DND-41 (cell line): ENCODE measurements around the gene ABHD8.

Experiments
- ATAC-seq: fragments of 200-7000 bp; cut with Tn5 transposase; 3 replicates; pipeline ENCODE4 v1.9.1; 2021; ENCODE audit warnings: low read depth; ENCODE audit not compliant: insufficient read depth
- DNase-seq: peaks from one replicate; pipeline ENCODE4 v3.0.0-alpha.2; 2020
- H2AFZ ChIP-seq: 2 replicates; pipeline ENCODE4 v1.6.0; 2012; ENCODE audit warnings: low read depth, low read length
- H3K27ac ChIP-seq: 2 replicates; pipeline ENCODE4 v1.5.1; 2012; ENCODE audit warnings: low read length, inconsistent platforms
- H3K27me3 ChIP-seq: fragments of 200-600 bp; sonication (generic); 2 replicates; pipeline ENCODE4 v1.6.0; 2012; ENCODE audit warnings: low read length, mild to moderate bottlenecking, inconsistent platforms; ENCODE audit not compliant: insufficient read depth, poor library complexity
- H3K36me3 ChIP-seq: 2 replicates; pipeline ENCODE4 v1.5.1; 2012; ENCODE audit warnings: low read length, inconsistent platforms; ENCODE audit not compliant: insufficient read depth
- H3K4me1 ChIP-seq: 2 replicates; pipeline ENCODE4 v1.5.1; 2012; ENCODE audit warnings: mild to moderate bottlenecking, low read length; ENCODE audit not compliant: insufficient read depth
- H3K4me2 ChIP-seq: 2 replicates; pipeline ENCODE4 v1.6.0; 2012; ENCODE audit warnings: mild to moderate bottlenecking, moderate library complexity, low read length, inconsistent platforms; ENCODE audit not compliant: insufficient read depth
- H3K4me3 ChIP-seq, 2 experiments: fragments of 200-600 bp in 1 of 2; shearing (Covaris generic) in 1 of 2; 2 replicates each; pipeline ENCODE4 v1.5.1; 2012 to 2016; ENCODE audit warnings: inconsistent platforms in 2 of 2, low read length in 2 of 2, mild to moderate bottlenecking in 2 of 2, low read depth in 1 of 2, moderate library complexity in 1 of 2
- H3K79me2 ChIP-seq: 2 replicates; pipeline ENCODE4 v1.6.0; 2012; ENCODE audit warnings: low read length, inconsistent platforms; ENCODE audit not compliant: insufficient read depth
- H3K9ac ChIP-seq: 2 replicates; pipeline ENCODE4 v1.6.0; 2012; ENCODE audit warnings: low read depth, mild to moderate bottlenecking, inconsistent platforms, low read length, moderate library complexity
- H3K9me3 ChIP-seq: 2 replicates; pipeline ENCODE4 v1.5.1; 2012; ENCODE audit warnings: low read length, moderate library complexity, mild to moderate bottlenecking, inconsistent platforms; ENCODE audit not compliant: insufficient read depth, severe bottlenecking
- H4K20me1 ChIP-seq: 2 replicates; pipeline ENCODE4 v1.6.0; 2012; ENCODE audit warnings: low read length; ENCODE audit not compliant: insufficient read depth
- CTCF ChIP-seq: IDR thresholded peaks from 2 replicates; pipeline ENCODE4 v1.5.1; 2012; ENCODE audit warnings: borderline replicate concordance, low read length, moderate library complexity, mild to moderate bottlenecking; ENCODE audit not compliant: poor library complexity, severe bottlenecking; ENCODE audit errors: extremely low read depth
- EZH2 ChIP-seq: IDR thresholded peaks from 3 replicates; pipeline ENCODE4 v1.6.1; 2012; ENCODE audit warnings: borderline replicate concordance, low read depth, mild to moderate bottlenecking, moderate library complexity, low read length, inconsistent platforms; ENCODE audit not compliant: severe bottlenecking

The ABHD8 gene

GRCh38 chr19:17303167-17303939 lies at the start of gene ABHD8:
TSS of gene ABHD8 (minus strand) at chr19:17303425. CDS start at chr19:17301616, 1,809 bp downstream.
- DNase-seq (peak; percentile 45), ATAC-seq (no peak)
- Histone ChIP-seq H3K4me2 (no peak within 1 kb of the TSS), H3K79me2 (peaks cover 23% of the 10 kb centered on the region), H3K4me1 (peaks cover 30% of the 10 kb centered on the region), H2AFZ (no peak within 1 kb of the TSS), H3K27ac (no peak within 1 kb of the TSS), H3K27me3 (no peaks in the 10 kb centered on the region), H3K9me3 (no peaks in the 10 kb centered on the region), H3K4me3 (no peak within 1 kb of the TSS), H4K20me1 (no peaks in the 10 kb centered on the region), H3K9ac (no peak within 1 kb of the TSS), H3K36me3 (peaks cover 5% of the 10 kb centered on the region)
- no peak for TF ChIP-seq EZH2
- TF ChIP-seq CTCF: no peak

GRCh38 chr19:17352608-17353280 lies 49.5 kb upstream of the ABHD8 start:
- Histone ChIP-seq H3K36me3 (no peaks in the 10 kb centered on the region), H3K4me3 (no peak overlapping the region), H3K9ac (no peak overlapping the region), H3K9me3 (no peaks in the 10 kb centered on the region), H3K27me3 (no peaks in the 10 kb centered on the region), H2AFZ (no peak overlapping the region), H3K4me2 (no peak overlapping the region), H4K20me1 (no peaks in the 10 kb centered on the region), H3K79me2 (no peaks in the 10 kb centered on the region), H3K27ac (no peak overlapping the region), H3K4me1 (no peaks in the 10 kb centered on the region)
- ATAC-seq (no peak), DNase-seq (no peak)
- TF ChIP-seq CTCF (no peak), EZH2 (no peak)

GRCh38 chr19:17351815-17352435 lies 48.7 kb upstream of the ABHD8 start:
- TF ChIP-seq CTCF: no peak
- TF ChIP-seq EZH2: no peak
- Histone ChIP-seq H3K9me3 (no peaks in the 10 kb centered on the region), H3K79me2 (no peaks in the 10 kb centered on the region), H2AFZ (no peak overlapping the region), H3K9ac (no peak overlapping the region), H3K4me1 (no peaks in the 10 kb centered on the region), H3K4me3 (no peak overlapping the region), H4K20me1 (no peaks in the 10 kb centered on the region), H3K36me3 (no peaks in the 10 kb centered on the region), H3K4me2 (no peak overlapping the region), H3K27ac (no peak overlapping the region), H3K27me3 (no peaks in the 10 kb centered on the region)
- DNase-seq (no peak), ATAC-seq (no peak)
